SIG-M5 treated with dmso at 0.1 percent for 504 hours (cell line): Measurements from ENCODE around the gene FADS3.

Experiments used
- DNase-seq: peaks from one replicate; lab custom pipeline; 2025; ENCODE audit not compliant: unreplicated experiment; lab: John Stamatoyannopoulos, UW

Gene FADS3

GRCh38 chr11:61839742-61840141 is 51.6 kb downstream of the FADS3 start:
- DNase-seq, result no peak

GRCh38 chr11:61838921-61839320 is 52.4 kb downstream of the FADS3 start:
- DNase-seq, result no peak

GRCh38 chr11:61838501-61838900 is 52.8 kb downstream of the FADS3 start:
- DNase-seq, result no peak

- DNase-seq, result no peak
Measured at GRCh38 chr11:61837411-61838005, 53.8 kb downstream of the FADS3 start.

DNA sequence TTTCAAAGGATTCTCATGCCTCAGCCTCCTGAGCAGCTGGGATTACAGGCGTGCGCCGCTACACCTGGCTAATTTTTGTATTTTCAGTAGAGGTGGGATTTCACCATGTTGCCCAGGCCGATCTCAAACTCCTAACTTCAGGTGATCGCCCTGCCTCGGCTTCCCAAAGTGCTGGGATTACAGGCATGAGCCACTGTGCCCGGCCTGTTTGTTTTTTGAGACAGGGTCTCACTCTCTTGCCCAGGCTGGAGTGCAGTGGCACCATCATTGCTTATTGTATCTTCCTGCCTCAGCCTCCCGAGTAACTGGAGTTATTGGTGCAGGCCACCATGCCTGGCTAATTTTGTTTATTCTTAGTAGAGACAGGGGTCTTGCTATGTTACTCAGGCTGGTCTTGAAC is 55.2 kb downstream of the FADS3 start:
- no peak for DNase-seq

DNA sequence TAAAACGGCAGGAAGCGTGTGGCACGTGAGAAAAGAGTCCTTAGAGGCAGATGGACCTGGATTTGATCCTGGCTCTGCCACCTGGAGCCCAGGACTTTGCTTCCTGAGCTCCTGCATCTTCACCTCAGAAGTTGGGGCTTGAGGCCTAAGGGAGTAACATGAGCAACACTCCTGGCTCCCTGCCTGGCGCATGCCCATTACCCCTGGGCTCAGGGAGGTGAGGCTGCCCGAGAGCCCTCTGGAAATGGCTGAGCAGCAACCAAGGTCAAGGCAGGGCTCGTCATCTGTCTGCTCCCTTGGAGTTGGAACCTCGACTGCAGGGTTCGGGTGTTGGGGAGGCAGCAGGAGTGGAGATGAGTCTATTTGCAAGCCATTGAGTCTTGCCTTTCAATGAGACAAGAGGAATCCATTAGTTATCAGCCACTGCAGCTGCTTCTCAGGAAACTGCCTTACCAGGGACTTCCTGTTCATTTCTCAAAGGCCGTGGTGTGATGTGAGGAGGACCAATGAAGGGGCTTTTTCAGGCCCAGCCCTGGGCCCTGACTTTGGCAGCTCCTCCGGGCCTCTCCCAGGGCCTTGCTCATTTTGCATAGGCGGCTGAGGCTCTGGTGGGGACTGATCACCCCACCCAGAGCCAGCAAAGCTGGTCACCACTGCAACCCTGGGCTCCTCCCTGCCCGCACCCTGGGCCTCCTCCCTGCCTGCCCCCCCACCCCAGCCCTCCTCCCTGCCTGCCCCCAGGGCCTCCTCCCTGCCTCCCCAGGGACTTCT is 56.9 kb downstream of the FADS3 start:
- DNase-seq, result peak; percentile 79

- DNase-seq, result no peak
Measured at GRCh38 chr11:61833926-61834277, 57.4 kb downstream of the FADS3 start.

DNA sequence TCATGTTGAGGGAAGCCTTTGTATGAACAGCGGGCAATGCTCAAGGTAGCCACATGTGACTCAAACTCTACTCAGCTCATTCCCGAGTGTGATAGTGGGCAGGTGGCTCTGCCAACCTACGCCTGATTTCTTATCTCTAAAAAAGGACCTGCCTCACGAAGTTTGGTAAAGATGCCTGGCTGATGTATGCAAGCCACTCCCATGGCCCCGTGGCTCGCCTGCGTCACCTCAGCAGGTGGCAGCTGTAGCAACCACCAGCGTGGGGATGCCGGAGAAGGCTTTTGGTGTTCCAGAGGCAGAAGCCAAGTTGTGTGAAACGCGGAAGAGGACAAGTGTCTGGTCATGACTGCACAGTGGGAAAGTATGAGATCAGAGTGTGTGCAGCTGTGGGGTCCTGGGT is 57.9 kb downstream of the FADS3 start:
- DNase-seq, result no peak

GRCh38 chr11:61832754-61833153 is 58.6 kb downstream of the FADS3 start:
- no peak for DNase-seq

GRCh38 chr11:61832207-61832606 is 59.1 kb downstream of the FADS3 start:
- no peak for DNase-seq

DNA sequence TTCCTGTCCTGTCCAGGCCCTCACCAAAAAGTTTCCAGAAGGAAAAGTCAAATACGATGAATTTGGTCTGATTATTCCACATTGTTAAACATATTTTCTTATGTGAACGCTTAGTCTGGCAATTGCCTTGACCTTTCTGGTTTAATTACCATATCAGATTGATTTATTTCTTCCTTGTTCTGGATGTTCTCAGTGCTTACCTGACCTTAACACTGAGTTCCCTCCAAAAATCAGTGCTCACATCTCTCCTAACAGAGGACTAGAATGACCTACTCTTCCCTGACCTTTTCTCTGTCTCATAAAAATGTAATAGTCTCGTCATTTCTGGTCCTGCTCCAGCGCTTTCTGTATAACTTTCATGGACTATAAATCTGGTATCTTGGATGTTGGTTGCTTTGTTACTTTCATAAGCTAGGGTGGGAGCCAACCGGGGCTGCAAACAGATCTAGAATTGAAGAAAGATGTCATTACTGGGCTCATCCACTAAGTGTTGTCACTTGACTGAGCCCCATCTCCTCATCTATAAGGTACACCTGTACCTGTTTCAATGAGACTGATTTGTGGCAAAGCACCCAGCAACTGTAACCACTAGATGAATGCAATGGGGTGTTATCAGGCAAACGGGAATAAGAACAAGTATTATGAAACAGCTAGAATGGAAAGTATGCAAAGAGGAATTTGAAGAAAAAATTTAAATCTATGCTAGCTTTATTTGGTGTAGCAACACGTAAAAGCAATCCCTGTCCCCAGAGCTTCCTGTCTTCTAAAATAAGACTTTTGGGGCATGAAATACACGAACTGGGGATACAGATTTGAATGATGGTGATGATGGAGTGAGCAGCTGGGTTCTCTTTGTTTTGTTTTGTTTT is 60.9 kb downstream of the FADS3 start:
- peak; percentile 33 for DNase-seq

- DNase-seq, result no peak
Measured at GRCh38 chr11:61829806-61830205, 61.5 kb downstream of the FADS3 start.

DNA sequence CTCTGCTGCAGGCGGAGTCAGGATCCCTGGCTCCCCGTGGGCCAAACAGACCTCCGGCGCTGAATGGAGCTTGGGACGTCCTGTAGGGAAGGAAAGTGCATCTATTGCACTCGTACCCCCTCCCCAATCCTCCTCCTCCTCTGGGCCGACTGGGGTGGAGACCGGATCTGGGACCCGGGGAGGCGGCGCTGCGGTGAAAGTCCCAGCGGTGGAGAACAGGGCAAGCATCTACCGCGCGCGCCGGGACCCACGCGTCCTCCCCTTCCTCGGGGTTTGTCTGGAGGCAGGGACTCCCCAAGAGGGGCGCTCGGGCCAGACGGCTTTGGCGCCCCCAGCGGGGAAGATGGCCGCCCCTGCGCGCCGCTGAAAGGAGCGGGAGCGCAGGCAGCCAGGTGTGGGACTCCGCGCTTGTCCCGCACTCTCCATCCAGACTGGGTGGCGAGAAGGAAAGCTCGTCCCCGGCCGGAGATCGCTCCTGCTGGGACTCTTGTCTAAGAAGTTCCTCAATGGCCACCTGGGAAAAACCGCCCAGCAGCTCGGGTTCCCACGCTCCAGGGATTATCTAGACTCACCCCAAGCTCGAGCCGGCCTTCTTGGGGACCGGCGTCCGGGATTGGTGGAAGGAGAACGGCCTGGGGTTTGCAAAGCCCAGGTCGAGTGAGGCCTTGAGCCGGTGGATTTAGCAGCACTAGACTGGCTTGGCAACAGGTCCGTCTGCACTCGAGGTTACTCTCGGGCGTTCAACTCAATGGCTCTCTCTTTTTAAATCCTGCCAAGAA is 62.5 kb downstream of the FADS3 start:
- DNase-seq, result no peak

DNA sequence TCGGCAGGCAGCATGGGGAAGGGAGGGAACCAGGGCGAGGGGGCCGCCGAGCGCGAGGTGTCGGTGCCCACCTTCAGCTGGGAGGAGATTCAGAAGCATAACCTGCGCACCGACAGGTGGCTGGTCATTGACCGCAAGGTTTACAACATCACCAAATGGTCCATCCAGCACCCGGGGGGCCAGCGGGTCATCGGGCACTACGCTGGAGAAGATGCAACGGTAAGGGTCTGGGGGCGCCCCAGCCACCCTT is 63.0 kb downstream of the FADS3 start:
- DNase-seq, result no peak

- DNase-seq, result peak; percentile 87
Measured at GRCh38 chr11:61827571-61828378, 63.6 kb downstream of the FADS3 start, which contains the start of gene FADS2. Gene FADS2, plus strand, starts transcription at chr11:61828300. Its CDS starts 91 bp downstream, at chr11:61828391.

DNA sequence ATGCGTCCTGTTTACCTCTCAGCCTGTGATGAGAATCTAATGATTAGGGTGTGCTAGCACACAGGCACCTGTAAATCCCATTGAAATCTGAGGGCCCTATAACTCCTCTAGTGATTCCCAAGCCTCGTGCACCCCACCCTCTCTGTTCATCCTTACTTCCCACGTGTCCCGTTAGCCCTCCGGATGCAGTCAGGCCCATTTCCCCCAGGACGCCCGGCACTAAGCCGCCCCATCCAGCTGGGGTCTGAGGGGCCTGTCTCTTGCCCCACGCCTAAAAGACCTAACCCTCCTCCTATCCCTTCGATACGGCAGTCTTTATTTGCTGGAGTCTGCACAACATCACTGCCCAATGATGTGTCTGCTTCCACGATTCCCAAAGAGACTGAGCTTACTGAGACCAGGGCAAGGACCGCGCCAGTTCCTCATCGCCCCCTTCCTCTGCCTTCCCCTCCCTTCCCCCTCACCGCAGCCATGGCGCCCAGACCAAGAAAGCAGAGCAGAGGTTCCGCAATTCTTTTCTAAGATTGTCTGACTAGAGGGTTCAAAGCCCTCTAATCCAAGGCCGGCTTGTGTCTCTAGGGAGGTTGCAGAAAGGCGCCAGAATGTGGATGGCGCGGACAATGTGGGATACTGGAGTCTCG is 64.3 kb downstream of the FADS3 start:
- DNase-seq, result peak; percentile 47
